Activated T-helper 1 cell treated with anti-CD3 and anti-CD28 coated beads, Interleukin-12 subunit alpha, Interleukin-12 subunit beta, Interleukin-2, Interleukin-4 antibody, amounts not matched to agents 30 ng/mL and 10 ng/mL and 1 ng/mL, durations not matched to agents 14 hours and 24 hours and 36 hours (primary cell): ENCODE data around the gene SHC1. TPM values are rescaled to one million over a fixed set of nuclear protein-coding genes. Genes with fewer than 3 reads are reported as not detected.

Source experiments
- DNase-seq: peaks from one replicate; pipeline ENCODE4 v3.0.0; 2021; ENCODE audit warnings: low spot score
- H3K27ac Mint-ChIP-seq: one replicate; pipeline ENCODE4 v1.8.0; 2021; ENCODE audit warnings: mild to moderate bottlenecking, mixed read lengths
- H3K27me3 Mint-ChIP-seq: one replicate; pipeline ENCODE4 v1.8.0; 2022; ENCODE audit warnings: mild to moderate bottlenecking, moderate library complexity, mixed read lengths; ENCODE audit not compliant: insufficient read depth
- H3K36me3 Mint-ChIP-seq: one replicate; pipeline ENCODE4 v1.8.0; 2021; ENCODE audit warnings: low read depth, mixed read lengths
- H3K4me1 Mint-ChIP-seq: one replicate; pipeline ENCODE4 v1.8.0; 2021; ENCODE audit warnings: low read depth, mixed read lengths
- H3K4me3 Mint-ChIP-seq: one replicate; pipeline ENCODE4 v1.8.0; 2021; ENCODE audit warnings: mild to moderate bottlenecking, moderate library complexity, mixed read lengths
- H3K9me3 Mint-ChIP-seq: one replicate; pipeline ENCODE4 v1.8.0; 2021; ENCODE audit warnings: mixed read lengths
- intact Hi-C: fragments of 100-400 bp; cut with micrococcal nuclease; formaldehyde crosslinking; loops from one replicate; pipeline ENCODE4 v1.15.1; 2024
- total RNA-seq: library from RNA; stranded (reverse); gene quantifications from 2 replicates; pipeline ENCODE4 v1.2.3, GENCODE V29; 2022

SHC1 gene
- total RNA-seq, 1 donor from 2014 or later: 62.3 TPM

DNA sequence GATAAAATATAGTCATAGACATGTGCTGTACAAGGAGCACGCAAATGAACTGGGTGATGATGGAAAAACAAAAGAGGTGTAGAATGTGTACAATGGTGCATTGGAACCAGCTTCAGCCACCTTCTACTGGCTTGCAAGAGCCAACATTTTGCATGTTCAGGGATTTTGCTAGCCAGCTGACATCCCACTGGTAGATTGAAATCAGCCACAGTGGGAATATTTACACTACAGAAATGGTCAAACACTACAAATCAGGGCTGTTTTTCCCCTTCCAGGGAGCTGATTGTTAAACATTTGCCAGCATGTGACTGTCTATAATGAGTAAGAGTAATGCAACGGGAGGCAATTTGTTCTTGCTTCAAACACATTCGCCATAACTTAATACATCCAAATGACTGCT, 57.3 kb downstream of the SHC1 start:
- H3K36me3 Mint-ChIP-seq: peaks cover 6% of the 10 kb centered on the region
- H3K27me3 Mint-ChIP-seq: no peaks in the 10 kb centered on the region
- intact Hi-C loops: no loop called here
- peaks cover 6% of the 10 kb centered on the region for H3K9me3 Mint-ChIP-seq
- DNase-seq: no peak
- no peak overlapping the region for H3K27ac Mint-ChIP-seq
- no peaks in the 10 kb centered on the region for H3K4me1 Mint-ChIP-seq
- no peak overlapping the region for H3K4me3 Mint-ChIP-seq

DNA sequence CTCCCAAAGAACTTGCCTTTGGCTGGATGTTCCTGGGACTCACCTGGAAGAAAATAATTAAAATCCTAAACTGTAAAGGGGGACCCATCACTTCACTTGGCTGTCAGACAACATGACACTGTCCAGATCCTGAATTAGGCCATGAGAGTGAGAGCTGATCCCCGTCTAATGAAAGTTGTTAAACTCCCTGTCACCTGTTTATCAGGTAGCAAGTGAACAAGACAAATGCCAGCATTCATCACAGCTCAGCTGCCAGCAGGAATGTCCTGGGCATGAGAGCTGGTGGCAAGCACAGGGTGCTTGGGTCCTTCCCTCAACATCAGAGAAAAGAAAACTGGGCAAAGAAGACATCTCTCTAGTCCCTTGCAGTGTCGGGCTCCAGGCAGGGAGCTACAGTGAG, 57.8 kb downstream of the SHC1 start:
- peaks cover 6% of the 10 kb centered on the region for H3K9me3 Mint-ChIP-seq
- intact Hi-C loops: no loop called here
- no peak overlapping the region for H3K27ac Mint-ChIP-seq
- no peak overlapping the region for H3K4me3 Mint-ChIP-seq
- no peaks in the 10 kb centered on the region for H3K27me3 Mint-ChIP-seq
- peaks cover 6% of the 10 kb centered on the region for H3K36me3 Mint-ChIP-seq
- DNase-seq: no peak
- H3K4me1 Mint-ChIP-seq: no peaks in the 10 kb centered on the region

Other genes with a start within 250 kb of the SHC1 start
- gene KCNN3, start 100.5 kb downstream of the SHC1 start, total RNA-seq: 0.34 and 0.36 TPM in 2 replicates
- 42.5 and 43.3 TPM in 2 replicates for gene PMVK, start 34.0 kb downstream of the SHC1 start, total RNA-seq
- 25.1 and 27.9 TPM in 2 replicates for gene PBXIP1, start 14.6 kb downstream of the SHC1 start, total RNA-seq
- 34.7 and 35.0 TPM in 2 replicates for gene PYGO2, start 9.0 kb downstream of the SHC1 start, total RNA-seq
- 151 and 158 TPM in 2 replicates for gene CKS1B, start 3.9 kb upstream of the SHC1 start, total RNA-seq
- 69.2 and 74.3 TPM in 2 replicates for gene FLAD1, start 12.6 kb upstream of the SHC1 start, total RNA-seq
- 1.5 and 1.8 TPM in 2 replicates for gene LENEP, start 22.8 kb upstream of the SHC1 start, total RNA-seq
- gene ZBTB7B, start 32.1 kb upstream of the SHC1 start, total RNA-seq: 166 and 172 TPM in 2 replicates
- 0.26 and 0.27 TPM in 2 replicates for gene DCST2, start 63.0 kb upstream of the SHC1 start, total RNA-seq
- gene DCST1, start 63.1 kb upstream of the SHC1 start, total RNA-seq: not detected in 2 replicates
- gene ADAM15, start 80.6 kb upstream of the SHC1 start, total RNA-seq: 82.9 and 86.8 TPM in 2 replicates
- 5.7 and 6.8 TPM in 2 replicates for gene EFNA4, start 93.0 kb upstream of the SHC1 start, total RNA-seq
- gene EFNA3, start 108.1 kb upstream of the SHC1 start, total RNA-seq: 2.8 and 3.0 TPM in 2 replicates
- not detected in 2 replicates for gene EFNA1, start 157.1 kb upstream of the SHC1 start, total RNA-seq
- gene SLC50A1, start 165.1 kb upstream of the SHC1 start, total RNA-seq: 45.7 and 47.7 TPM in 2 replicates
- 43.7 and 45.1 TPM in 2 replicates for gene DPM3, start 169.8 kb upstream of the SHC1 start, total RNA-seq
- 230 and 238 TPM in 2 replicates for gene KRTCAP2, start 202.6 kb upstream of the SHC1 start, total RNA-seq
- 10.2 and 12.6 TPM in 2 replicates for gene TRIM46, start 203.1 kb upstream of the SHC1 start, total RNA-seq
- gene THBS3, start 237.2 kb upstream of the SHC1 start, total RNA-seq: 9.7 and 10.0 TPM in 2 replicates
- 61.8 and 62.3 TPM in 2 replicates for gene MTX1, start 237.9 kb upstream of the SHC1 start, total RNA-seq